HFF-Myc (cell line): ENCODE measurements around the gene SLC28A1.

ENCODE experiments used
- DNase-seq: peaks from one replicate; pipeline ENCODE4 v3.0.0-alpha.2; 2011; ENCODE audit warnings: low read depth; ENCODE audit errors: extremely low read depth
- H3K4me3 ChIP-seq: replicated peaks from 2 replicates; pipeline ENCODE4 v1.5.1; 2011; ENCODE audit warnings: low read depth, mild to moderate bottlenecking, control low read depth, low read length
- TF ChIP-seq, protein P1 (sequence below): IDR thresholded peaks from 2 replicates; pipeline ENCODE4 v1.5.1; 2012; ENCODE audit warnings: mild to moderate bottlenecking, low read depth, low read length, control low read depth; ENCODE audit errors: missing control alignments

SLC28A1 gene

DNA sequence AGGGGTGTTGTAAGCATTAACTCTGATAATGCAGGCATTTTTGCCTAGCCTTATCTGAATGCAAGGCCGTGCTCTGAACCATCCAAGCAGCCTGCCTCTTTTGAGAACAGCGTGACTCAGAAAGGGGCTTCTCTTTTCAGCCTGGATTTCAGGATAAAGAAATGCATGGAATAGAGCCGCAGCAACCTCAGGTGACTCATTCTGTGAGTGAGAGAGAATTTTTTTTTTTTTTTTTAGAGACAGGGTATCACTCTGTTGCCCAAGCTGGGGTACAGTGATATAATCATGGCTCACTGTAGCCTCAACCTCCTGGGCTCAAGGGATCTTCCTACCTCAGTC is 76.6 kb downstream of the SLC28A1 start:
- no peak for DNase-seq
- no peak overlapping the region for H3K4me3 ChIP-seq
- TF ChIP-seq, protein P1, sequence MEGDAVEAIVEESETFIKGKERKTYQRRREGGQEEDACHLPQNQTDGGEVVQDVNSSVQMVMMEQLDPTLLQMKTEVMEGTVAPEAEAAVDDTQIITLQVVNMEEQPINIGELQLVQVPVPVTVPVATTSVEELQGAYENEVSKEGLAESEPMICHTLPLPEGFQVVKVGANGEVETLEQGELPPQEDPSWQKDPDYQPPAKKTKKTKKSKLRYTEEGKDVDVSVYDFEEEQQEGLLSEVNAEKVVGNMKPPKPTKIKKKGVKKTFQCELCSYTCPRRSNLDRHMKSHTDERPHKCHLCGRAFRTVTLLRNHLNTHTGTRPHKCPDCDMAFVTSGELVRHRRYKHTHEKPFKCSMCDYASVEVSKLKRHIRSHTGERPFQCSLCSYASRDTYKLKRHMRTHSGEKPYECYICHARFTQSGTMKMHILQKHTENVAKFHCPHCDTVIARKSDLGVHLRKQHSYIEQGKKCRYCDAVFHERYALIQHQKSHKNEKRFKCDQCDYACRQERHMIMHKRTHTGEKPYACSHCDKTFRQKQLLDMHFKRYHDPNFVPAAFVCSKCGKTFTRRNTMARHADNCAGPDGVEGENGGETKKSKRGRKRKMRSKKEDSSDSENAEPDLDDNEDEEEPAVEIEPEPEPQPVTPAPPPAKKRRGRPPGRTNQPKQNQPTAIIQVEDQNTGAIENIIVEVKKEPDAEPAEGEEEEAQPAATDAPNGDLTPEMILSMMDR, result no peak

DNA sequence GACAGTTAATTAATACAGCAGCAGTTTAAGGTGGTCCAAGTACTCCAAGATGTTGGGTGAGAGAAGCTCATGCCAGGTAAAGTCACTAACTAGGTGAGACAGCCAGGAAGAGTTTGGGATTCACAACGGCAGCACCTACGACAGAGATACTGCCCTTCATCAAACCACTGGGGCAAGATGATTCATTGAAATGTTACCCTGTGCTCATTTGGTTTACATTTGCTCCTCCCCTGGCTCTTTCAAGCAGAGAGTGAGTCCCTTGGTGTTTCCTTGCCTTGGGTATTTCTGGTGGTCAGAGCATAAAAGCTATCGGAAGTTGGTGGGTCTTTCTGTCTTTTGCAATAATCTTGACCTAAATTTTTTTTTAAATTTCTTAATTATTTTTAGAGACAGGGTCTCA is 77.2 kb downstream of the SLC28A1 start:
- TF ChIP-seq, protein P1, result no peak

DNA sequence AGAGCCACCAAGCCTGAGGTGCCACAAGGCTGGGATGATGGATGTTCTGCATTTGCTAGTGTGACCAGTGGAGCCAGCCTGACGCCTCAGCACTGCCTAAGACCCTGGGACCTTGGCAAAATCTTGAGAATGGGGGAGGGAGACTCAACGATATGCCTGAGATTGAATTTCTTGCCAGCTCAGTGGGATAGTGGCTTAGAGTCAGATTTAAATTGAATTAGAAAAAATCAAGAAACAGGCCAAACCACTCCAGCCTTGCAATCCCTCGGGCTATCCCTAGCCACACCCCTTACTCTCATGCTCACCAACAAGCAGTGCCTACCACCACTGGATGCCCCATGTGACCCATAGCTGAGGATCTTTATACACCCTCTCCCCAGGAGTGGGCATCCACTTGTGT is 78.5 kb downstream of the SLC28A1 start:
- DNase-seq, result no peak
- TF ChIP-seq, protein P1, result no peak
- no peak overlapping the region for H3K4me3 ChIP-seq

More for the DNA sequence above, 77.2 kb downstream of the SLC28A1 start:
- H3K4me3 ChIP-seq, result no peak overlapping the region
- DNase-seq, result no peak

DNA sequence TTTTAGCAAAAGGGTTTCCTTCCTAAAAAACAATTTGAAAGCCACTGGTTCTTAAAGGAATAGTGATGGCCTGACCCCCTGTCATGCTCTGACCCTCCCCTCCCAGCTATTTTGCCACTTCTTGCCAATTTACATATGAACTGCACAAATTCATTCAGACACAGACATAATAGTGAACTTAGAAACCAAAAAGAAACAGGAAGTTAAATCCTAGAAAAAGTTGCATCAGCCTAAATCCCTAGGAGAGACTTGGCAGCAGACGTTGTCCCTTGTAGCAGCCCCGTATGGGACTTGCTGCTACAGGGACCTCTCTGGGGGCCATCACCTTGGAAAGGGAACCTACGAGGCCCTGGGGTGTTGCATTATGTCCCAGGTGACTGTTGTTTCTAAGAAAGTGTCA is 82.9 kb downstream of the SLC28A1 start:
- TF ChIP-seq, protein P1, result no peak
- no peak for DNase-seq
- H3K4me3 ChIP-seq, result no peak overlapping the region

DNA sequence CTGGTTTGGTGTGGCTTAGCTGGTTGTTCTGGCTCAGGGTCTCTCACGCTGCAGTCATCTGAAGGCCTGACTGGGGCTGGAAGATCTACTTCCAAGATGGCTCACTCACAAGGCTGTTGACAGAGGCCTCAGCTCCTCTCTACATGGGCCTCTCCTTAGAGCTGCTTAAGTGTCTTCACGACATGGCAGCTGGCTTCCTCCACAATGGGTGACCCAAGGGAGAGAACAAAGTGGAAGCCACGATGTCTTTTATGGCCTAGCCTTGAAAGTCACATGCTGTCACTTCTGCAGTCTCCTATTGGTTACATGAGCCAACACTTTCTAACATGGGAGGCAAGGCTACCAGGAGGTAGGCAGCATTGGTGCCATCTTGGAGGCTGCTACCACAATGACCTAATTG is 83.8 kb downstream of the SLC28A1 start:
- no peak for DNase-seq
- no peak overlapping the region for H3K4me3 ChIP-seq
- TF ChIP-seq, protein P1, result no peak

DNA sequence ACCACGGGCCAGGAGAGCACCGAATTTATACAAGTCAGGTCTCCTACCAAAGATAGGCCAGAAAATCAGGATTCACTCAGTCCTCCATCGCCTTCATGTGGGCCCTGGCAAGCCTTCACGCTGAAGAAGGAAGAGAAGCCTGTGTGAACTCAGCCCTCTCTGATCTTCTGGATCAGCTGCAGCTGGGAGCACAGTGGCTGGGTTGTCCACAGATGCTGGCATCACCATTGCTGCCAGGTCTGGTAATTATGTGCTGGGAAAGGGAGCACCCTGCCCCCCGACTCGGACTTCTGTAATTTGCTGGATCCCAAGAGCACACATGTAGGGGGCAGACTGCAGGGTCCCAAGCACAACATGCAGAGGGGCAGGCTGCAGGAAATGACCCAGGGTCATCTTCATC is 84.8 kb downstream of the SLC28A1 start:
- DNase-seq, result no peak
- no peak overlapping the region for H3K4me3 ChIP-seq
- TF ChIP-seq, protein P1, result no peak

DNA sequence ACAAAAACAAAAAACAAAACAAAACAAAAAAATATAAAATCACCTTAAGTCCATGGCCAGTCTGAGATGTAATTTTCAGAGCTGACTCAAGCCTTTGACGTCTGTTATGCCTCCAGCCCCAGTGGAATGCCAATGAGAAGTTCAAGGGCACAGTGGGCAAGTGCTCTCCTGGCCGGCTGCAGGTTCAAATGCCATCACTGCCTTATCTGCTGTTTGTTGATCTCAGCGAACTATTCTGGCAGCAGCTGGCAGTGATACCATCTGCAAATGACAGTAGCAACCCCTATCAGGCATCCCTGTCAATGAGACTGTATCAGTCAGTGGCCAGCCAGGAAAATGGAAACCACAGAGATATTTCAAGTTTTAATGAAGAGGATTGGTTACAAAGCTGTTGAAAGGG is 86.4 kb downstream of the SLC28A1 start:
- DNase-seq, result no peak
- no peak overlapping the region for H3K4me3 ChIP-seq
- TF ChIP-seq, protein P1, result no peak
